ENCODE data around the gene STK38. TPM values are rescaled to one million over a fixed set of nuclear protein-coding genes. Genes with fewer than 3 reads are reported as not detected.
A peak's percentile ranks its signal among the peaks of the same experiment; 100 is the strongest.

STK38 gene
- total RNA-seq, 1 experiment from 2014 or later = 27.5 TPM

- H3K27ac Mint-ChIP-seq (ENCODE audit: unreplicated experiment) = no peak overlapping the region
- no peak overlapping the region for H3K4me3 Mint-ChIP-seq (ENCODE audit: unreplicated experiment)
- POLR2A ChIA-PET = no interaction called here
- no peaks in the 10 kb centered on the region for H3K4me1 Mint-ChIP-seq (ENCODE audit: low read depth, unreplicated experiment)
- no peak for TF ChIP-seq CTCF (IDR thresholded peaks at IDR 0.05; ENCODE audit: insufficient read depth in 1 of 2, low read depth in 1 of 2, low read length in 1 of 2, severe bottlenecking in 1 of 2, unreplicated experiment in 1 of 2)
- peaks cover 2% of the 10 kb centered on the region; the same call in 1 of the 2 replicates for H3K9me3 ChIP-seq
- no peaks in the 10 kb centered on the region for H3K27me3 Mint-ChIP-seq (ENCODE audit: insufficient read depth, unreplicated experiment)
- H3K36me3 Mint-ChIP-seq (ENCODE audit: insufficient read depth, unreplicated experiment) = no peaks in the 10 kb centered on the region
- intact Hi-C loops (cut with micrococcal nuclease; ENCODE audit: unreplicated experiment) = no loop called here
- BruUV-seq (replicated peaks) = no TSS peak
- no peaks in the 10 kb centered on the region for H3K36me3 ChIP-seq (ENCODE audit: control insufficient read depth, insufficient read depth, low read length)
- no peaks in the 10 kb centered on the region for H3K9me3 Mint-ChIP-seq (ENCODE audit: unreplicated experiment)
- no peaks in the 10 kb centered on the region for H3K27me3 ChIP-seq (replicated peaks; ENCODE audit: control insufficient read depth, insufficient read depth, low read length)
- no peak overlapping the region for H3K4me3 ChIP-seq (ENCODE audit: low read depth, low read length)
- DNase-seq = no peak
- CTCF ChIA-PET = interaction anchor here (0.7 to 1.0 kb wide), 2 partner anchors 11 to 171 kb away, joined by 3 to 4 read pairs; no protein-coding TSS in a partner anchor
- peaks cover 9% of the 10 kb centered on the region; the same call in 1 of the 2 replicates for H3K4me1 ChIP-seq
These were observed 24.1 kb upstream of the STK38 start for GRCh38 chr6:36571122-36572043.

- ChIA-PET POLR2A (no interaction called here), CTCF (no interaction called here)
- H3K4me3 Mint-ChIP-seq (ENCODE audit: unreplicated experiment) = no peak overlapping the region
- TF ChIP-seq CTCF (IDR thresholded peaks at IDR 0.05; ENCODE audit: insufficient read depth in 1 of 2, low read depth in 1 of 2, low read length in 1 of 2, severe bottlenecking in 1 of 2, unreplicated experiment in 1 of 2) = no peak
- Histone ChIP-seq H3K27me3 (replicated peaks; ENCODE audit: control insufficient read depth, insufficient read depth, low read length) (no peaks in the 10 kb centered on the region), H3K4me3 (ENCODE audit: low read depth, low read length) (no peak overlapping the region), H3K36me3 (ENCODE audit: control insufficient read depth, insufficient read depth, low read length) (no peaks in the 10 kb centered on the region), H3K9me3 (peaks cover 2% of the 10 kb centered on the region; the same call in 1 of the 2 replicates), H3K4me1 (peaks cover 9% of the 10 kb centered on the region; the same call in 1 of the 2 replicates)
- intact Hi-C loops (cut with micrococcal nuclease; ENCODE audit: unreplicated experiment) = no loop called here
- H3K36me3 Mint-ChIP-seq (ENCODE audit: insufficient read depth, unreplicated experiment) = no peaks in the 10 kb centered on the region
- H3K9me3 Mint-ChIP-seq (ENCODE audit: unreplicated experiment) = no peaks in the 10 kb centered on the region
- no peaks in the 10 kb centered on the region for H3K27me3 Mint-ChIP-seq (ENCODE audit: insufficient read depth, unreplicated experiment)
- BruUV-seq (replicated peaks) = no TSS peak
- H3K4me1 Mint-ChIP-seq (ENCODE audit: low read depth, unreplicated experiment) = no peaks in the 10 kb centered on the region
- H3K27ac Mint-ChIP-seq (ENCODE audit: unreplicated experiment) = no peak overlapping the region
- DNase-seq = no peak
These were observed 23.0 kb upstream of the STK38 start for GRCh38 chr6:36570264-36570663.

- ChIA-PET POLR2A (no interaction called here), CTCF (no interaction called here)
- H3K36me3 Mint-ChIP-seq (ENCODE audit: insufficient read depth, unreplicated experiment) = no peaks in the 10 kb centered on the region
- Histone ChIP-seq H3K4me3 (ENCODE audit: low read depth, low read length) (no peak overlapping the region), H3K27me3 (replicated peaks; ENCODE audit: control insufficient read depth, insufficient read depth, low read length) (no peaks in the 10 kb centered on the region), H3K4me1 (0 out of 2 replicates have a peak, but pooled peaks cover 6% of the 10 kb centered on the region), H3K36me3 (ENCODE audit: control insufficient read depth, insufficient read depth, low read length) (no peaks in the 10 kb centered on the region), H3K9me3 (no peaks in the 10 kb centered on the region)
- intact Hi-C loops (cut with micrococcal nuclease; ENCODE audit: unreplicated experiment) = no loop called here
- no peaks in the 10 kb centered on the region for H3K27me3 Mint-ChIP-seq (ENCODE audit: insufficient read depth, unreplicated experiment)
- no peaks in the 10 kb centered on the region for H3K9me3 Mint-ChIP-seq (ENCODE audit: unreplicated experiment)
- no peak overlapping the region for H3K4me3 Mint-ChIP-seq (ENCODE audit: unreplicated experiment)
- peaks cover 17% of the 10 kb centered on the region for H3K4me1 Mint-ChIP-seq (ENCODE audit: low read depth, unreplicated experiment)
- DNase-seq = peak in 1 of 2 experiments; percentile 51
- no peak overlapping the region for H3K27ac Mint-ChIP-seq (ENCODE audit: unreplicated experiment)
- no peak for TF ChIP-seq CTCF (IDR thresholded peaks at IDR 0.05; ENCODE audit: insufficient read depth in 1 of 2, low read depth in 1 of 2, low read length in 1 of 2, severe bottlenecking in 1 of 2, unreplicated experiment in 1 of 2)
- no TSS peak for BruUV-seq (replicated peaks)
These were observed 19.2 kb upstream of the STK38 start for GRCh38 chr6:36566418-36566905.

Data from Caco-2 (cell line).